Measurements from ENCODE around the gene DENND1A.

The DENND1A gene

DNA sequence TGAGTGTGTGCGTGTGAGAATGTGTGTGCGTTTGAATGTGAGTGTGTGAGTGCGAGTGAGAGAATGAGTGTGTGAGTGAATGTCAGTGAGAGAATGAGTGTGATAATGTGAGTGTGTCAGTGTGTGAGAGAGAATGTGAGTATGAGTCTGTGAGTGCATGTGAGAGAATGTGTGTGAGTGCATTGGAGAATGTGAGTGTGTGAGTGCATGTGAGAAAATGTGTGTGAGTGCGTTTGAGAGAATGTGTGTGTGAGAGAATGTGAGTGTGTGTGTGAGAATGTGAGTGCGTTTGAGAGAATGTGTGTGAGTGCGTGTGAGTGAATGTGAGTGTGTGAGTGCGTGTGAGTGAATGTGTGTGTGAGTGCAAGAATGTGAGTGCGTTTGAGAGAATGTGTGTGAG is 42.7 kb upstream of the DENND1A start:
- in situ Hi-C loops (cut with MboI; ENCODE audit: low sequenced_read_pairs, unreplicated experiment), result no loop called here
- DNase-seq (ENCODE audit: low spot score), result no peak
- TF ChIP-seq CTCF (IDR thresholded peaks at IDR 0.05; ENCODE audit: borderline replicate concordance, control extremely low read depth, extremely low read depth, insufficient read depth, missing control alignments), result no peak

DNA sequence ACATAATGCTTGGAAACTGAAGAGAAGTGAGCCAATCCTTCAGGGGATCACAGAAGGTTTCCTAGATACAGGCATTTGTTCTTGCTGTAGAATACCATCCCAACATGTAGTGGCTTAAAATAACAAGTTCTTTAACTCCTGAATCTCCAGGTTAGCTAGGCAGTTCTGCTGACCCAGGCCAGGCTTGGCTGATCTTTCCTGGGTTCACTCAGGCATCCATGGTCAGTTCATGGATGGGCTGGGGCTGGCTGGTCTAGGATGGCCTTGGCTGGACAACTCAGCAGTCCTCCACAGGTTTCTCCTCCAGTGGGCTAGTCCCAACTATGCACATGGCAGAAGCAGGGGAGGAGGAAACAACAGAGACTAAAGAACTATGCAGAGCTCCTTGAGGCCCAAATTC is 37.4 kb upstream of the DENND1A start:
- no peak for DNase-seq (ENCODE audit: low spot score)
- TF ChIP-seq CTCF (IDR thresholded peaks at IDR 0.05; ENCODE audit: borderline replicate concordance, control extremely low read depth, extremely low read depth, insufficient read depth, missing control alignments), result no peak
- in situ Hi-C loops (cut with MboI; ENCODE audit: low sequenced_read_pairs, unreplicated experiment), result no loop called here

DNA sequence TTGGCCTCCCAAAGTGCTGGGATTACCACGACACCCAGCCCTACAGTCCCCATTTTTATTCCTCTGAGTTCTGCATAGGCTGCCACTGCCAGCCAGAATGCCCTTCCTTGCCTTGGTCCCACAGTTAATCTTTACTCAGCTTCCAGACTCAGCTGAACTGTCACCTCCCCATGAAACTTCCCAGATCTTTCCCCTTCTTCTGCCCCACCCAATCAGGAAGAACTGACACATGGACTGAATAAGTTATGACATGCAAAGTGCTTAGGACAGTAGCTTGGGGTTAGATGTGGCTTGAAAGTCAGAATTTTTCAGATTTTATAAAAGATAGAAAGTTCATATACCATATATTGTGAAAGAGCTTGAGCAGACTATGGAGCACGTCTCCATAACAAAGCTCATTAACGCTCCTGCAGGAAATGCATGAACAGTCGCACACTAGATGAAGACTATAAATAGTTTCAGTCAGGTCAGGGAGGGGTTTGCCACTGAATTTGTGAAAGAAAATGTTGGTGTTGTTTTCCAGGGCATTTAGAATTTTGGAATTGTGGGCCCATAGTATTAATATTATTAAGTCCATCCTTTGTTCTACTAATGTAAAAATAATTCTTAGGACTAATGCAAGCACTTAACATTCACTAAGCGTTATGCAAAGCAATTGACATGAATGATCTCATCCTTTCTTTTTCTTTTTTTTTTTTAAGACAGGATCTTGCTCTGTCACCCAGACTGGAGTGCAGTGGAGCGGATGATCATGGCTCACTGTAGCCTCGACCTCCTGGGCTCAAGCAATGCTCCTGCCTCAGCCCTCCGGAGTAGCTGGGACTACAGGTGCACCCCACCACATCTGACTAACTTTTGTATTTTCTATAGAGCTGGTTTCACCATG is 36.1 kb upstream of the DENND1A start:
- TF ChIP-seq CTCF (IDR thresholded peaks at IDR 0.05; ENCODE audit: borderline replicate concordance, control extremely low read depth, extremely low read depth, insufficient read depth, missing control alignments), result no peak
- no peak for DNase-seq (ENCODE audit: low spot score)
- in situ Hi-C loops (cut with MboI; ENCODE audit: low sequenced_read_pairs, unreplicated experiment), result no loop called here

- in situ Hi-C loops (cut with MboI; ENCODE audit: low sequenced_read_pairs, unreplicated experiment), result no loop called here
- no peak for DNase-seq (ENCODE audit: low spot score)
- no peak for TF ChIP-seq CTCF (IDR thresholded peaks at IDR 0.05; ENCODE audit: borderline replicate concordance, control extremely low read depth, extremely low read depth, insufficient read depth, missing control alignments)
Measured at GRCh38 chr9:123964761-123965160, 34.8 kb upstream of the DENND1A start.

DNA sequence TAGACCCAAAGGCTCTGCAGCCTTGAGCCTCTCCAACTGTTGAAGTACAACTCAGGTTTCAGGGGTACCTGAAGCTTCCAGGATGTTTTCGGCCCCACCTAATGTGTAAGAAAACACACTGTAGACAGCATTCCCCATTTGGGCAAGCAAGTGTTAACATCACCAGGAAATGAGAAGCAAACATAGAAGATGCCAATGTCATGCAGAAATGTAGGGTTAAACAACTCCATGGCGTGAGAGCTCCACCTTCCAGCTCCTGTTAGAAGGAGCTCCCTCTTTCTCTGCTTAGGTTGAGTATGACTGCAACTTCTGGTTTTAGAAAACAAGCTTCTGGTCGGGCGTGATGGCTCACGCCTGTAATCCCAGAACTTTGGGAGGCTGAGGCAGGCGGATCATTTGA is 31.0 kb upstream of the DENND1A start:
- in situ Hi-C loops (cut with MboI; ENCODE audit: low sequenced_read_pairs, unreplicated experiment), result no loop called here
- TF ChIP-seq CTCF (IDR thresholded peaks at IDR 0.05; ENCODE audit: borderline replicate concordance, control extremely low read depth, extremely low read depth, insufficient read depth, missing control alignments), result no peak
- no peak for DNase-seq (ENCODE audit: low spot score)

DNA sequence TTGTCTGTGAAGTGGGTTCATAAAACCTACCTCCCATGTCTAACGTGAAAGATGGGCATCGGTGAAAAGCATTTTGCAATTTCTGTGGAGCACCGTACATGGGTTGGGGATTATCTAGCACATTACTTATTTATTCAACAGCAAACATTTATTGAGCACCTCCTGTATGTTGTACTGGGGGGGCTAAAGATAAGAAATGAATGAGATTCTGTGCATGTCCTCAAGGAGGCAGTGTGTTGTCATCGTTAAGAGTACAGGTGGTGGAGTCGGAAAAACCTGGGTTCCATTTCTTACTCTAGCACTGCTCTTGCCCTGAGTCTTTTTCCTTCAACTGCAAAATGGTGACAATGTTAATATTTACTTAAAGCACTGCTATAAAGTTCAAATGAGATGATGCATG is 30.4 kb upstream of the DENND1A start:
- in situ Hi-C loops (cut with MboI; ENCODE audit: low sequenced_read_pairs, unreplicated experiment), result no loop called here
- no peak for TF ChIP-seq CTCF (IDR thresholded peaks at IDR 0.05; ENCODE audit: borderline replicate concordance, control extremely low read depth, extremely low read depth, insufficient read depth, missing control alignments)
- DNase-seq (ENCODE audit: low spot score), result no peak
